ENCODE data around the gene LOXHD1.

LOXHD1 gene, protein sequence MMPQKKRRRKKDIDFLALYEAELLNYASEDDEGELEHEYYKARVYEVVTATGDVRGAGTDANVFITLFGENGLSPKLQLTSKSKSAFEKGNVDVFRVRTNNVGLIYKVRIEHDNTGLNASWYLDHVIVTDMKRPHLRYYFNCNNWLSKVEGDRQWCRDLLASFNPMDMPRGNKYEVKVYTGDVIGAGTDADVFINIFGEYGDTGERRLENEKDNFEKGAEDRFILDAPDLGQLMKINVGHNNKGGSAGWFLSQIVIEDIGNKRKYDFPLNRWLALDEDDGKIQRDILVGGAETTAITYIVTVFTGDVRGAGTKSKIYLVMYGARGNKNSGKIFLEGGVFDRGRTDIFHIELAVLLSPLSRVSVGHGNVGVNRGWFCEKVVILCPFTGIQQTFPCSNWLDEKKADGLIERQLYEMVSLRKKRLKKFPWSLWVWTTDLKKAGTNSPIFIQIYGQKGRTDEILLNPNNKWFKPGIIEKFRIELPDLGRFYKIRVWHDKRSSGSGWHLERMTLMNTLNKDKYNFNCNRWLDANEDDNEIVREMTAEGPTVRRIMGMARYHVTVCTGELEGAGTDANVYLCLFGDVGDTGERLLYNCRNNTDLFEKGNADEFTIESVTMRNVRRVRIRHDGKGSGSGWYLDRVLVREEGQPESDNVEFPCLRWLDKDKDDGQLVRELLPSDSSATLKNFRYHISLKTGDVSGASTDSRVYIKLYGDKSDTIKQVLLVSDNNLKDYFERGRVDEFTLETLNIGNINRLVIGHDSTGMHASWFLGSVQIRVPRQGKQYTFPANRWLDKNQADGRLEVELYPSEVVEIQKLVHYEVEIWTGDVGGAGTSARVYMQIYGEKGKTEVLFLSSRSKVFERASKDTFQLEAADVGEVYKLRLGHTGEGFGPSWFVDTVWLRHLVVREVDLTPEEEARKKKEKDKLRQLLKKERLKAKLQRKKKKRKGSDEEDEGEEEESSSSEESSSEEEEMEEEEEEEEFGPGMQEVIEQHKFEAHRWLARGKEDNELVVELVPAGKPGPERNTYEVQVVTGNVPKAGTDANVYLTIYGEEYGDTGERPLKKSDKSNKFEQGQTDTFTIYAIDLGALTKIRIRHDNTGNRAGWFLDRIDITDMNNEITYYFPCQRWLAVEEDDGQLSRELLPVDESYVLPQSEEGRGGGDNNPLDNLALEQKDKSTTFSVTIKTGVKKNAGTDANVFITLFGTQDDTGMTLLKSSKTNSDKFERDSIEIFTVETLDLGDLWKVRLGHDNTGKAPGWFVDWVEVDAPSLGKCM (N-terminal part only)

DNA sequence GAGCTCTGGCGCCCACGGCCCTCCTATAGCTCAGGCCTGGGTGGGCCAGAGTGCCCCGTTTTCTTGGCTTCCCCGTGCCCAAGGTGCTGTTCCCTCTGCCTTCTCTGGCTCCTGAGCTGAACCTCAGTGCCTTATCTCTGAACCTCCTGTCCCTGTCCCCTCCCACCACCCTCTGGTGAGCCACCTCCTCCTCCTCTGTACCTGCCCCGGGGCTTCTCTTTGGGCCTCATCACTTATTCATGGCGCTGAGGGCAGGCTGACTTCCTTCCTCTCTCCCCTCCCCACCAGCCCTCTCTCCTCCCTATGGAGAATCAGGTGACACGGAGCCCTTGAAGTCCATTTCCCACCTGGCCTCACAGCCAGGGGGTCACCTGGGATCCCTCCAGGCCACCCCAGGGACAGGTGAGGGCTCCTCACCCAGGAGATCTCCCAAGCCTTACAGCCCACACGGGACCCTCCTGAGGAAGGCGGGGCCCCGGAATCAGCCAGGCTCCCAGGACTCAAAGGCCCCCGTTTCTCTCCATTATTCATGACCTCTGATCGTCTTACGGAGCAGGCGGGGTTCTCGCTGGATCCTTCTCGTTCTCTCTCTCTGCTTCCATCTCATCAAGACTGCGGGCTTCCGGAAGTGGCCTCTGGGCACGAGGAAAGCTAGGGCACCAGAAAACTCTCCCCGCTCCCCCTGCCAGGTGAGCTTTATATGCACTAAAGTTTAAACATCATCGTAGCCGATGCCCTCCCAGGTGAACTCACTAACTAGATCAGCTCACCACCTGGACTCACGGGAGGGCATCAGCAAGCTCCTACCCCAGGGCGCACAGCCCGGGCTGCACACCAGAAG is at the start of gene LOXHD1:
TSS of gene LOXHD1 (minus strand) at position 106 of the 841 bp plus-strand sequence. CDS start 187 bp downstream, outside the sequence.
- DNase-seq: no peak

- no peak for DNase-seq
Measured at GRCh38 chr18:46705521-46705920, 48.5 kb upstream of the LOXHD1 start.

GRCh38 chr18:46704816-46705215 is 47.8 kb upstream of the LOXHD1 start:
- no peak for DNase-seq

- no peak for DNase-seq
Measured at GRCh38 chr18:46704189-46704588, 47.2 kb upstream of the LOXHD1 start.

DNA sequence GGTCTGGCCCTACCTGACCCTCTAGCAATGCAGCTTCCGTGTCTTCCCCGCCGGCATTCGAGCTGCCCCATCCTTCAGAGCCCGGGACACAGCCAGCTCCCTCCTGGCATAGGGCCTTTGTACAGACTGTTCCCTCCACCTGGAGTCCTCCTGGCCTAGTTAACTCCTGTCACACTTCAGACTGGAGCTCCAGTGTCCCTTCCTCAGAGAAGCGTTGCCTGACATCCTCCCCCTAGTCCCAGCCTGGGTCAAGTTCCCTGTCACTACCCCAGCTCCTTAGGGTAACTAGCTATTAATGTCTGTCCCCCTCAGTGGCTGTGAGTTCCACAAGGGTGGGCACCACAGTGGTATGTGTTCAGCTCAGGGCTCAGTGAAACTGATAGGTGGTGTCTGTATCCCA is 45.5 kb upstream of the LOXHD1 start:
- no peak for DNase-seq

DNA sequence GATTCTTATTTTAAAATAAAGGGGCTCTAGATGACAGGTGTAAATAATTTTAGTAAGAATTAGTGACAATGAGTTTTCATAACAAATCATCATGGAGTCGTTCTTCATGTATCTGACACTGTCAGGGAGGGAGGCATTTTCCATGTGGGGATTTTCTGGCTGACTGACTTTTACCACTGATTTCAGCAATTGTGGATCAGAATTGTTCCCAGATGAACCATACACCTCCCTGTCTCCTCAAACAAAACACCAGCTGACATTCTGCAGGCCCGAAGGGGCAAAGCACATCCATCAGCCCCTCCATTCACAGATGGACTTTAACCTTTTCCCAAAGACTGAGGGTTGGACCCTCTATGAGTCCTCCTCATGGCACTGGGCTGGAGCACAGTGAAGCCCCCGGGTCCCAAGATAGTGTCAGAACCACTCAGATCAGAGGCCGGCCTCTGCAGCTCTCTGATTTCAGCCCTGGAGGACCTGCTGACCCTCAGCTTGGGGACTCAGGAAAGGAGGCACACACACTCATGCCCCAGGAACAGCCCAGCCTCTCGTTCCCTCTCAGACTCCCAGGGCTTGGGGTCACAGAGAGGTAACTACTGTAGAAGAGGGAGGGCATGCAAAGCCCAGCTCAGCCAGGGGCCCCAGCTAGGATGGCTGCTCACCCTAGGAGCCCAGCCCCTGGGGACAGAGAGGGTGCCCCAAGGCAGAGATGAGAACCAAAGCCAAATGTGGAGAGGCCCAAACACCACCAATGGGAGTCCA is 43.2 kb upstream of the LOXHD1 start:
- no peak for DNase-seq

DNA sequence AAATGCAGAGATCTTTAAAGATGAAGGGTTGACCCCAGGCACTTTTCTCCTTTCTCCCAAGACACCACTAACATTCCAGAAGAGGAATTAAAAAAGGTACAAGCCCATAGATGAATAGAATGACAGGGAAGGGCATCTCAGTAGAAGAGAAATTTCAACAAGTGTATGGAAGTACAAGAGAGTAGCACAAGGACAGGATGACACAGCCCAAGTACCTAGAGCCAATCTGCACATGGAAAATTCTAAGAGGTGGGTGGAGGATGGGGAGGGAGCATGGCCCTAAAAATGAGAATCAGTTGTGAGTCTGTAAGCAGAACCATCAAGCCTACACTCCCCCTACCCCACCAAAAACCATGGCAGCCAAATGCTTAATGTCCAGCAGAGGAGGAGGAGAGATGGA is 39.7 kb upstream of the LOXHD1 start:
- no peak for DNase-seq

DNA sequence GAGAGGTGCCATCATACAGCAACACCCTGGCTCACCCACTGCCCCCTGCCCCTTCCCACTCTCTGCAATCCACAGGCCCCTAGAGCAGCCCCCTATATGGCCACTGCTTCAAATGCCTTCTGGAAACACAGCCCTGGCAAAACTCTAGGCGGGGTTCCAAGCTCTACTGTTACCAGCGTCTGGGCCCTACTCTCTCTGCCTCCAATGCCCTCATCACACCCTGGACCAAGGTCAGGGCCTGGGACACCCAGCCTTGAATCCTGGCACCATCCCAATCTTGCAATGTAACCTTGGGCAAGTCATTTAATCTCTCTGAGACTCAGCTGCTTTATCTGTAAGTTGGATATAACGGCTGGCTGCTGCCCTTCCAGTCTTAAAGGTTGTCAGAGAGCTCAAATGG is 39.2 kb upstream of the LOXHD1 start:
- no peak for DNase-seq

GRCh38 chr18:46693996-46694395 is 37.0 kb upstream of the LOXHD1 start:
- DNase-seq: no peak

- DNase-seq: no peak
Measured at GRCh38 chr18:46688853-46689525, 32.0 kb upstream of the LOXHD1 start.

DNA sequence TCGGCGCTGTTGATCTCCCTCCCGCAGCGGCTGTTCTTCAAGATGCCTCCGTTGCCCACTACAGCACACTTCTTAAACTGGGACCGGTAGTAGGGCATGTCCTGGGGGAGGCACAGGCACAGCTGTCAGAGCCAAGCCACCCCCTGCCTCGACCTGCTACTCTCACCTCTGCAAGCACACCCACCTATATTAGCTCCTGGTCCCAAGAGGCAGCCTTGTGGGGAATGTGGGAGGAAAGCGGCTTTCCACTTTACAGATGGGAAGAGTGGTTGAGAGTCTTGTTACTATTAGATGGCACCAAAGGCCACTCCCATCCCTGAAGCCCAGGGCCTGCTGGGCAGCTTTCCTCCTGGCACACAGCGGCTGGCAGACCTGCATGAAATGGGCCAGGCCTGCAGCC is 29.2 kb upstream of the LOXHD1 start:
- no peak for DNase-seq

DNA sequence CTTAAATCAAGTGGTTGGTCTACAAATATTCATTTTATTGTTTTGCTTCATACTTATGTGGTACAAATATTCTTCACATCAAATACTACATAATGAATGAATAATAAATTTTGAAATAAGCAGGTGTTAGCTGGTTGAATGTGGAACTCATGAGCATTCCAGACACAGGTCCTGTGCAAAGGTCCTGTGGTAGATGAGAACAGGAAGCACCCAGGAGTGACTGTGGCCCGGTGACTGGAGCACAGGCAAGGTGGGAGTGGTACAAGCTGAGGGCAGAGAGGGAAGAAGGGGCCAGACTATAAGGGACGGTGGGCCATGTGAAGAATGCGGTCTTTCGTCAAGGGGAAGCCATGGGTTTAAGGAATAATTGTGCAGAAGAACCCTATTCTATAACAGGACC is 26.2 kb upstream of the LOXHD1 start:
- no peak for DNase-seq

DNA sequence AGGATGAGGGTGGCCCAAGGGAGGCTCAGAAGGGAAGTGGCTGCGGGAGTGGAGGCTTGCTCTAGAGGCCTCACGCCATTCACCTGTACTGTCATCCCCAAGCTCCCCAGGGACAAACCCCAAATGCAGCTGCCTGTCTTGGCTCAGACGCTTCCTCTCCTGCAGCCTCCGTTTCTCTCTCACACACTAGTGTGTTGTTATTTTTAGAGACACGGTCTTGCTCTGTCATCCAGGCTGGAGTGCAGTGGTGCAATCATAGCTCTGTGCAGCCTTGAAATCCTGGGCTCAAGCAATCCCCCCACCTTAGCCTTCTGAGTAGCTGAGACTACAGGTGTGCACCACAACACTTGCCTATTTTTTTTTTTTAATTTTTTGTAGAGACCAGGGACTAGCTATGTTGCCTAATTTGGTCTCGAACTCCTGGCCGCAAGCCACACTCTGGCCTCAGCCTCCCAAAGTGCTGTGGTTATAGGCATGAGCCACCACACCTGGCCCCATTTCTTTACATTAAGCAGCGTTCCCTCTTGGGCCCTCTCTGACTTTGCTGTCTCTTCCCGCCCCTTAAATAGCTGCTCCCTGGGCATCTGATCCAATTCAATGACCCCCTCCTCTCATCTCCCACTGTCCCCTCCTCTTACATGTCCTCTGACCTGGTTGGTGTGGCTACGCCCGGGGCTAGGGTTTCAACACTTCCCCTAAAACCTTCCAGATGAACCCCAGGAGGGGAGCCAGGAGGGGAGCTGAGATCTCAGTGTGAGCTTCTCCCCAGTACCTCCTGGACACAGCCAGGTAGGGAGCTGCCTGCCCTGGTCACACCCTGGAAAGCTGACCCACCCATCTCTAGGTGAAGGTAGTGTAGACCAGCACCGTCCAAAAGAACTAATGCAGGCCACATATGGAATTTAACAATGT is 24.0 kb upstream of the LOXHD1 start:
- DNase-seq: no peak

- DNase-seq: no peak
Measured at GRCh38 chr18:46679846-46680598, 23.0 kb upstream of the LOXHD1 start.

DNA sequence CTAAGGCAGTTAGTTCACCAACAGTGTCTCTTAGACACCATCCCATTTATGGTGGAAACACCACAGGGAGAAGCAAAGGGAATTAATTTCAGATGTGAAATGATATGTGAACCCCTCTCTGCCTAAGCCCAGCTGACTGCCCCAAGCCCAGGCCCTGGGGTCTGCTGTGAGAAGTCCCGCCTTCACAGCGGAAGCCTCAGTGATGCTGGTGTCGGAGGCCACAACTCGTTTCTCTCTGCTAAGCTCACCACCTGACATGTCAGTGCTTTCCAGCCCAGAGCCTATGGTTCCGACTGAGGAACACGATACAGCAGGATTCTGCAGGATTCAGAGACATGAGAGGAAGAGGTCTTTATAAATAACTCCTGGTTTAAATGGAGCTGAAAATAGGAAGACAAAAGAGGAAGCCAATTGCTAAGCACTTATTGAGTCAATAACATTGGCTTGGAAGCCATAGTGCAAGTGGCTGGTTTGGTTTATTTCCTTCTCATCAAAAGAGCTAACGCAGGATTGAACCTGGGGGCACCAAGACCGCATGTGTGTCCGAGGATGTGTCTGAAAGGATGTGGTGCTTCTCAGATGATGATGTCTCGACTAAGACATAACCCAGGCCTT is 21.9 kb upstream of the LOXHD1 start:
- DNase-seq: no peak

DNA sequence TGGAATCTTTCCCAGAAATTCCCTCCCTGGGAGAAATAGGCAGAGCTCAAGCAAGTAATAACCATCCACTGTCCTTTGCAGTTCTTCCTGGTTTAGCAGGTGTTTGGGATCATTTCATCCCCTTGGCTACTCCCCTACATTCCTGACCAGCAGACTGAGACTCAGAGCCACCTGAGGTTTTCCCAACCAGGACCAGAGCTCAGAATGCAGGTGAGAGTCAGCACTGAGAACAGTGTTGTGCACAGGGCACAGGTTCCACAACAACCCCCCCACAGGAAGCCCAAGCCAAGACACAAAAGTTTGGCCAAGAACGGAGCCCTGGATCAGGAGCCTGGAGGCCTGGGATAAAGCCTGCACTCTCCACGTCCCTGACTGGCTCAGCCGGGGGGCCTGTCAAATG is 21.0 kb upstream of the LOXHD1 start:
- DNase-seq: no peak

DNA sequence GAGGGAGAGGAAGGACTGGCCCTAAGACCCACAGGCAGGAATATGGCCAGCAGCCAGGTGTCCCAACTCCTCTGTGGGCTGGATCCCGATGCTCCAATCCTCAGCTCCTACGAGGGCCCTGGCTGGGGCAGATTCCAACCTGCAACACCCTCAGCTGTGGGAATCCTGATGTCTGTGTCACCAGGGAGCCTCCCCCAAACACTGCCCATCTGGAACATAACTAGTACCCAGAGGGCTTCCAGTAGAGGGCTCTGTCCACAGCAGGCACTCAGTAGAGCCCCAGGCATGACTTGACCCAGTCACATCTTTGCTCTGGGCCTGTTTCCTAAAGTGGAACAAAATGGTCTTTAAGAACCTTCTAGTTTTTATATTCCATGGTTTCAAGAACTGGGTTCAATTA is 20.6 kb upstream of the LOXHD1 start:
- no peak for DNase-seq

DNA sequence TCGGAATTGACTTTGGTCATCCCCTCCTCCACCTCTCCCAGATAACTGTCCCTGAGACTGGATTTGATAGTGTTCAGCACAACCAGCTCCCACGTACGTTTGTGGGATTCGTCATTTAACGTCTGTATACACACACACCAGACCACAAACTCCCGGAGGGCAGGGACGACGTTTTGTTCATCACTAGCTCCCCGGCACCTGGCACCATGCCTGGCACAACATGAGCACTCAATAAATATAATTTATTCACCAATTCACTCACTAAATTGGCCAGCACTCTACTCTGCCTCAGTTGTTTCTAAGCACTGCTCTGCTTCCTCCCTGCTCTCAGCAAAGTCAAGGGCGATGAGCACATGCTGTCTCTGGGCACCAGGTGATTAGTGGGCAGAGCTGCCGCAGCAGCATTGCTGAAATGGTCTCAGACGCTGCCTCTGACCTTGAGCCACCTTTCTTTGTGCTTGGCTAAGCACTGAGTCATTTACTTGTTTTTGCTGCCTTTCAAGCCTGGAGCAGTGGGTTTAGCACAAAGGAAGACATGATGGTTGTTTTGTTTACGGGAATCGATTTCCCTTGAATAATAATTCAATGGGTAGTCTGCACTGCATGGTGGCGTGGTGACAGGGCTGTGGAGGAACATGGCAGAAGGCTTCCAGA is 19.3 kb upstream of the LOXHD1 start:
- DNase-seq: no peak

All from NCI-H187 treated with DMSO at 0.1 percent for 48 hours (cell line).